Epithelial cell of proximal tubule (primary cell): ENCODE data around the gene TMEM120B. TPM values are rescaled to one million over a fixed set of nuclear protein-coding genes. Genes with fewer than 3 reads are reported as not detected.
A peak's percentile ranks its signal among the peaks of the same experiment; 100 is the strongest.
"Not testable (repeated sequence)": the region's sequence is repeated elsewhere in the genome, so short reads cannot be mapped to it uniquely, and the experiment has no call there.

Source experiments
- DNase-seq: peaks from one replicate; pipeline ENCODE4 v3.0.0-alpha.2; 2011; ENCODE audit warnings: low read depth
- H3K4me3 ChIP-seq: 2 replicates; pipeline ENCODE4 v1.5.1; 2011; ENCODE audit warnings: low read depth, mild to moderate bottlenecking, low read length
- CTCF ChIP-seq: conservative IDR thresholded peaks from 2 replicates; pipeline ENCODE4 v1.5.1; 2012; ENCODE audit warnings: low read depth, mild to moderate bottlenecking, low read length
- total RNA-seq: library from RNA; depleted of rRNA; stranded (reverse); fragments of >200 nt; gene quantifications from 2 replicates; pipeline ENCODE4 v1.2.3, GENCODE V29; 2015

The TMEM120B gene
- 5.5 and 12.4 TPM in 2 replicates for total RNA-seq

GRCh38 chr12:121712461-121713256 lies at the start of gene TMEM120B:
TMEM120B (plus strand) TSS chr12:121712752; CDS start chr12:121712896, 144 bp downstream.
- DNase-seq, result no peak
- TF ChIP-seq CTCF, result peak; percentile 8
- H3K4me3 ChIP-seq, result peak within 1 kb of the TSS; percentile 96

- DNase-seq, result no peak
- no peak for TF ChIP-seq CTCF
- H3K4me3 ChIP-seq, result no peak overlapping the region
These were observed 49.0 kb upstream of the TMEM120B start for GRCh38 chr12:121663610-121663929.

- H3K4me3 ChIP-seq, DNase-seq: not testable (repeated sequence)
These were observed 45.7 kb upstream of the TMEM120B start for GRCh38 chr12:121666829-121667228.

GRCh38 chr12:121668750-121669520 lies 43.6 kb upstream of the TMEM120B start:
- no peak overlapping the region for H3K4me3 ChIP-seq
- TF ChIP-seq CTCF, result peak; percentile 70
- DNase-seq, result no peak

DNA sequence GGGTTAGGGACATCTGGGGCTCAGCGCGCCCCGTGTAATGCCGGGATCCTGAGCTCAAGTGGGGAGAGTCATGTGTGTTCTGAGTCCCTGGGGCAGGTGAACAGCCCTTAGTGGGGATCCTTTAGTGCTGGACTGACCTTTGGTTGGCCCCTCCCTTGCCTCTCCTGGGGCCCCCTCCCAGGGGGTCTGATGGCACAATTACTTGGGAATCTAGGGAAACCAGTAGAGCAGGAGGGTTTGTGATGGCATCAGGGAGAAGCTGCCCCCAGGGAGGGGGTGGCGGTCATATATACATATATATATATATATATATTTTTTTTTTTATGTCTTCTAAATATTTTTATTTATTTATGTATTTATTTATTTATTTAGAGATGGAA lies 43.0 kb upstream of the TMEM120B start, which contains the start of gene MORN3:
Gene MORN3 (minus strand): TSS at position 134 of the 380 bp plus-strand sequence. CDS start 171 bp downstream, outside the sequence.
- no peak for DNase-seq
- H3K4me3 ChIP-seq, result no peak within 1 kb of the TSS
- TF ChIP-seq CTCF, result no peak

- no peak for DNase-seq
- TF ChIP-seq CTCF, result no peak
- peak overlapping the region; percentile 61 for H3K4me3 ChIP-seq
These were observed 39.5 kb upstream of the TMEM120B start for GRCh38 chr12:121673013-121673511.

DNA sequence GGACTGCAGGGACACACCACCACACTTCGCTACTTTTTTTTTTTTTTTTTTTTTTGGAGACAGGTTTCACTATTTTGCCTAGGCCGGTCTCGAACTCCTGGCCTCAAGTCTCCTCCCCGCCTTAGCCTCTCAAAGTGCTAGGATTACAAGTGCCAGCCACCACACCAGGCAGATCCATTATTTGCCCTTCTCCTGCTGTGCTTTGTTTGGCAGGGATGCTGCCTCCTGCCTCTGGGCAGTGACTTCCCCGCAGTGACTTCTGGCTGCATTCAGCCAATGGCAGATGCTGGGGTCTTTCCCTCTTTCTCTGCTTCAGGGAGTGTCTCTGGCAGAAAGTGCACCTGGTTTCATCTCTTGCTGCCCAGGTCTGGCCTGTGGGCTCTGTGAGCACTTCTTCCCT lies 36.4 kb upstream of the TMEM120B start:
- no peak for TF ChIP-seq CTCF
- no peak overlapping the region for H3K4me3 ChIP-seq
- DNase-seq, result no peak
